Right lung (tissue), 5 donors: ENCODE results near the gene ALDH3B2. TPM values are rescaled to one million over a fixed set of nuclear protein-coding genes. Genes with fewer than 3 reads are reported as not detected.
"Not testable (repeated sequence)": the region's sequence is repeated elsewhere in the genome, so short reads cannot be mapped to it uniquely, and the experiment has no call there.

Experiments
- DNase-seq, 2 donors: peaks; one replicate each; pipeline ENCODE4 v3.0.0-alpha.2; 2013
- polyA plus RNA-seq, 5 donors: library from polyadenylated mRNA; unstranded; fragments of 120-200 nt; gene quantifications; one replicate each; pipeline versions ENCODE4 v1.2.1 to v1.2.3, GENCODE V29; 2013; ENCODE audit warnings: inconsistent platforms in 1 of 5, low replicate concordance in 1 of 5; ENCODE audit not compliant: insufficient read length in 5 of 5, insufficient read depth in 1 of 5

The ALDH3B2 gene
- polyA plus RNA-seq, 5 donors = 0.98 to 1.8 (median 1.2) TPM

DNA sequence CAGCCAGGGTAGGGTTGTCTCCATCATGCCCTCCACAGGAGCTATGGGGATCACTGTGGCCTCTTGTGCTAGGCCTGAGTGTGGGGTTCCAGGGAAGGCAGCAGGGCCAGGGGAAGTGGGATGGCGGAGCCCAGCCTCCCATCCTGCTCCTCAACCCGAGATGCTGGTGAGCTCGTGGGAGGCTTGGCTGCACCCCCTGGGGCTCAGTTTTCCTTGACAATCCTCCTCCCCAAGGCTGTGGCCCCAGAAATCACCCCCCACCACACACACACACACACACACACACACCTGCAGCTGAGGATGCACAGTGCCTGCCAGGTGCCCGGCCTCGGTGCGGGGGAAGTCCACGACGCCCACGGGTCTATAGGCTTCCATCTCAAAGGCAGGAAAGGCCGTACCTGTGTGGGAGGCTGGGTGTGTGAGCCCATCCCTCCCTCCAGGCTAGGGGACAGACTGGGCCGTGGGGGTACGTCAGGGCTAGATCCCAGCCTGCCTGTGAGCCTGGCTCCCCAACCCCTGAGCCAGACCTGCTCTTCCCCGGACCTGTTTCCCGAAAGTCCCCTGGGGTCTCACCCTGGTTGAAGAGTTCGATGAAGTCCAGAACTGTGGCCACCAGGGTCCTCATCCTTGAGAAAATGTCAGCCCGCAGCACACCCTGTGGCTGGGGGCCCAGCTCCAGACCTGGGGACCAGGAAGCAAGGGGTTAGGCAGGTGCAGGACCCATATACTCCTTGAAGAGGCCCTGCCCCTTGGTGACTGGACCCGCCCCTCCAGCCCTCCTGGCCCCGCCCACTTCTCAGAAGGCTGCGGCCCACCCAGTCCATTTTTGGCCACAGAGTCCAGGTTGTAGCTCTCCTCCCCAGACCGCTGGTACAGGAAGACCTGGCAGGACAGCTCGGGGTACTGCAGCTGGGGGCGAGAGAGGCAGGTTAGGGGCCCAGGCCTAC lies 29.7 kb downstream of the ALDH3B2 start:
- no peak for DNase-seq

DNA sequence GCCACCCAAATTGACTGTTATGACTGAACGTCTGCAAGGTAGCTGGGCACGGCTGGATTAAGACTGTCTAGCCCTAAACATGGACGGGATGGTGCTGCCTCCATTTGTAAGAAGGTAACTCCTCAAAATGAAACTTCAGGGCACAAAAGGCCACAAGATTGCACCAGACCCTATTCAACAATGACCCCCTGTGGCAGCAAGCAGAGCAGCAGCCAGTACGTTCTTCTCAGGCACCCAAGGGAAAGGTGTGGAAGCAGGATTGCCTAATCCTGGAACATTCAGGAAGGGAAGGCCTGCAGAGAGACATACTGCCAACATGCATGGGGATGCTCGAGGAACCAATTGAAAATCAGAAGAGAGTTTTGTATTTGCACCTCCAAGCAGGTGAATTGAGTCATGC lies 30.4 kb downstream of the ALDH3B2 start:
- DNase-seq = no peak

- DNase-seq = no peak
These were observed 32.0 kb downstream of the ALDH3B2 start for GRCh38 chr11:67642173-67643120.

DNA sequence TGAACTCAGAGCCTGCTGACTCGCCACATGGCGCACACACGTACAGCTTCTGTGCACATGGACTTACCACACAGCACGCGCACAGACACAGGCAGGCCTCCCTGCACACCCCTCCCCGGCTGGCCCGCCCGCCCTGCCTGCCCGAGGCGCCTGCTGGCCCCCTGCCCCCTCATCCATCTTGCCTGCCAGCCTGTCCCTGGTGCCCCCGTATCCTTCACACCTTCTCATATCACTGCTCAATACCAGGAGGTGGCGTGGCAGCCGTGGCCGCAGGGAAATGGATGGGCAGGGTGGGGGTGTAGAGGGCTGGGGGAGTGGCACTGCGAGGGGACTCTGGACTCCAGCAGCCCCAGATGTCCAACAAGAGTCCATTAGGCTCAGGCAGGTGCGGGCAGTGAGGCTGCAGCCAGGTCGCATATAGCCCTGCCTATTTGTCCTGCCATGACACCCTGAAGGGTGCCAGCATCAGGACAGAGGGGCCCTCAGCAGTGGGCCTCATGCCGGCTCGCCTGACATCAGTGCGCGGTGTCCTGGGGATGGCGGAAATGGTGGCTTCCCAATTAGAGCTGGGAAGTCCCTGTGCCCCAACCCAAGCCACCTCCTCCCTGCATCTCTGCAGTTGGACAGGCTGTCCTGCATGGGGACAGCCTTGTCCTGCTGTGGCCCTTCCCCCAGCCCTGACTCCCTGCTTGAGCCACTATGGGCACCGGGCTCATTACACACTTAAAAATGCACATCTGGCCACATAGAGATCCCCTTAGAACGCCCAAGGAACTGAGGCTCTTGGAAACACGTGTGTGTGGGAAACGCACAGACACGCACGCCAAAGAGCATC lies 32.9 kb downstream of the ALDH3B2 start:
- no peak for DNase-seq

GRCh38 chr11:67640758-67641337 lies 33.6 kb downstream of the ALDH3B2 start:
- no peak for DNase-seq

GRCh38 chr11:67640021-67640757 lies 34.2 kb downstream of the ALDH3B2 start:
- no peak for DNase-seq

DNA sequence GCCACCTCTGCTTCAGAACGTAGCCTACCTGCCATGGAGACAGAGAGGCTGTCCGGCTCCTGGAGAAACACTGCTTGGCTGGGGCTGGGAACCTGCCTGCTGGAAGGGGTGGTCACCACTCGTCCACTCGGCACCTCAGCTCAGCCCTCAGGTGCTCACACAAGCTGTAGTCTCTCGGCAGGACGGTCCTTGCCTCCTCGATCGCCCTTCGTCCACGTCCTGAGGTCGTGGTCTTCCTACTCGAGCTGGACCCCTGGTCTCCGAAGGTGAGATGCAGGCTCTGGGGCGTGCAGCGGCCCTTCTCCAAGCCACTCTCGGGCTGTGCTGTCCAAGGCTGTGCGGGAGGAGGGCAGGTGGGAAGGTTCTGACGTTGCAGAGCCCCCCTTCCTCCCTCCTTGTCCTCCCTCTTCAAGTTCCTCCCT lies 35.0 kb downstream of the ALDH3B2 start, which contains the start of gene TBX10:
Gene TBX10, minus strand, starts transcription at position 326 of the 422 bp plus-strand sequence. Its CDS starts 291 bp downstream, at position 35.
- no peak for DNase-seq

DNA sequence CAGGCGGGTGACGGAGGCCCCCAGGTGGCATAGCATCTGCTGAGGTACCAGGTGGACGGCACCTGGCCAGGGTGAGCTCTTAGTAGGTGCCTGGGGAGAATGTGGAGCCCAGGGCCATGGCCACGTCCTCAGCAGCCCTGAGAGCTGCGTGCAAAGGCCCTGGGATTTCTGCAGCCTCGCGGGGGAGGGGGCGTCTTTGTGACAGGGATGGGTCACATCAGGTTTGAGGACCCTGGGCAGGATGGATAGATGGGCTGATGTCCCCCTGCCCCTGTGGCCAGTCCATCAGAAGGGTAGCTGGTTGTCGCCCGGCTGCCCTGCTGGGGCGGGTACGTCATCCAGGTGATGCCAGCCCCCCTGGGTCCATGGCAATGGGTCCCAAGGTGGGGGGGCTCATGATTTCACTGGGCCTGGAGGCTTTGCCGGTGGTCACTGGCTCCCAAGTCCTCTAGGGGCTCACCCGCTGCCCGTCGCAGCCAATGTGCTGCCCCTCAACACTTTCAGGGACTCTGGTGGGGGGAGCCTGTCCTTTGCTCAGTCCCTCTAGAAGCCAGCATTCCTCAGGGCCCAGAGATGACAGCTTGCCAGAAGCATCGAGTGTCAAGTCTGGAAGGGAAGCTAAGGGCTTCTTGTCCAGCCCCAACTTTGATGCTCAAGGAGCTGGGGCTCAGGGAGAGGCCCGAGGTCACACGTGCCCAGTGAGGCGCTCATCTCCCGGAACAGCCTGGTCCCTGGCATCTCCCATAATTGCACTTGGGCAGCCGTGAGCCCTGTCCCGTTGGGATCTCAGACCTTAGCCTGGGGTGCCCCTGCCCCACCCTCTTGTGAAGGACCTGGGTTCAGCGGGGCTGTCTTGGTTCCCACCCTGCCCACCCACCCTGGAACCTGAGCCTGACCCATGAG lies 35.6 kb downstream of the ALDH3B2 start:
- DNase-seq = no peak

DNA sequence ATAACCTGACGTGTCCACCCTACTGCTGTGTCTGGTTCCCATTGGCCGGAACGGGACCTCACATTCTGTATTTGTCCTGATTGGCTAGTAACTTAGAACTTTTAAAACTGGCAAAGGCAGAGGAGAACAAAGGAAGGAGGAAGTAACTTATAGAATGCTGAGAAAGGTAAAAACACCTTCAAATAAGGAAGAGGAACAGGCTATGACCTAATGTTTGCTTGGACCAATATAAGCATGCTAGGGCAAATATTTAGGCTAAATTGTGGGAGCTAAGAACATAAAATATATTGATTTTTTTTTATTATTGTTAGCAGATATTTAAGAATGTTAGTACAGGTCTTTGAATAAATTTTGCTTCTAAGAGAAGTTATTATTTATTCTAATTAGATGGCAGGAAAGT lies 37.0 kb downstream of the ALDH3B2 start:
- DNase-seq = not testable (repeated sequence)

- no peak for DNase-seq
These were observed 37.5 kb downstream of the ALDH3B2 start for GRCh38 chr11:67636962-67637361.

GRCh38 chr11:67635231-67635521 lies 39.2 kb downstream of the ALDH3B2 start:
- no peak for DNase-seq

GRCh38 chr11:67634366-67635230 lies 39.8 kb downstream of the ALDH3B2 start:
- DNase-seq = no peak

GRCh38 chr11:67633758-67634365 lies 40.6 kb downstream of the ALDH3B2 start:
- no peak for DNase-seq

DNA sequence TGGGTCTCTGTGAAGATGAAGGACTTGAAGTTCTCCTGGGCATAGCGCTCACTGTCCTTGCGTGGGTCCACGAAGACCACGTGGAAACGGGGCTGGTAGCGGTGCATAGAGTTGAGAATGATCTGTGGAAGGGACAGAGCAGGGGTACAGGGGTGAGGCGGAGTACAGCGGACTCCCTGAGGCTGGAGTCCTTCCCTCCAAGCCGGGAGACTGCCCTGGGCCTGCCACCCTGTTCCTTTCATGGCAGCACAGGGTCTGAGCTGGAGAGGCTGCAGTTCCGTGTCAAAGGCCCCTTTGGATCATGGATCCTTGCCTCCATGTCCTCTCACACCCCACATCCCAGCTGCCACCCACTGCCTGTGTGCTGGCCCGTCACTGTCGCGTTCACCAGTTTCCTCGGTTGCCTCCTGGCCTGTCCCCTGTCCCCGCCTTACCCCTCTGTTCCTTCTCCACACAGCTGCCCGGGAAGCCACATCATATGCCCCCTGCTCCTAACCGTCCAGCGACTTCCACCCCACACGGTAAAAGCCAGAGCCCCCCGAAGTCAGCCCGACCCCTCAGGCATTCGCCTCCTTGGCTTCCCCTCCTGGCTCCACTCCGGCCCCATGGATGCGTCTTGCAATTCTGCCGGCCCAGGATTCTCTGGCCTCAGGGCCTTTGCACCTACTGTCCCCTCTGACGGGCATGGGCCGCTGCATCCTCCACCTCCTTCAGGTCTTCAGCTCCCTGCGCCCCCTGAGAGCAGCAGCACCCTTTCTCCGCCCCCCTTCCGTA lies 41.3 kb downstream of the ALDH3B2 start:
- no peak for DNase-seq

DNA sequence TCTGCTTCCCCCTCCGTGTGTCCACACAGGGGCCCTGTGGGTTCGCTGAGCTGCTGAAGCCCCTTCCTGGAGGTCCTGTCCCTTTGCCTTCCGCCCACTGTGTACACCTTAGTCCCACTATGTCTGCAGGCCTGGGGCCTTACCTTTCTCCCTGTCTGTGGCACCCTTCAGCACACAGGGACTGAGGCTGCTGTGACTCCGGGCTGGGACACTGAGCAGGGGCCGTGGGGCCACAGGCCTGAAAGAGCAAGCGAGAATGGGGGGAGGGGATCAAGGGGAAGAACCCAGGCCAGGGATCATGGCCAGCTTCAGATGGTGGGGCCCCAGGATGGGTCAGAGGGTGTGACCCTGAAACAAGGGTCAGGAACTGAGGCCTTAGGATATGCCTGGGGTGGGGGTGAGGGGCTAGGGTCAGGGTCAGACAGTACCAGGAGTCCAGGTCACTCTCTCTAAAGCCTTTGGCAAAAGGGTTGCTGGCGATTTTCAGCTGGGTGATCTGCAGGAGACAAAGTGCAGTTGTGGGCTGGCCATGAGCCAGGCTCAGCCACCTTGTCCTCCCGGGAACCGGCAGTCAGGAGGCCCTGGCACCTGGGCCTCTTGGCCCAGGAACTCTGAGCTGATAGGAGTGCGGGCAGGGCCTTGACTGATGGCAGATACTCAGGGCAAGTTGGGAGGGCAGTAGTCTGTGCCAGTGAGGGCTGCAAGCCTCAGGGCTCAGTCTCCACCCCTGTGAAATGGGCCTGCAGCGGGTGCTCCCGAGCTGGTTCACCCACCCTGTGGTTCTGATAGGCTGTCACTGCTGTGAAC lies 42.0 kb downstream of the ALDH3B2 start:
- no peak for DNase-seq

- no peak for DNase-seq
These were observed 42.6 kb downstream of the ALDH3B2 start for GRCh38 chr11:67631853-67632174.
